Astrocyte (in vitro differentiated cells and primary cell): ENCODE data around the gene LEFTY2. TPM values are rescaled to one million over a fixed set of nuclear protein-coding genes. Genes with fewer than 3 reads are reported as not detected.
"Not testable (repeated sequence)": the region's sequence is repeated elsewhere in the genome, so short reads cannot be mapped to it uniquely, and the experiment has no call there.

Source experiments
- DNase-seq: peaks from one replicate; pipeline ENCODE4 v3.0.0-alpha.2; 2010; ENCODE audit warnings: low read depth
- FAIRE-seq: peaks from 2 replicates; lab custom pipeline; 2011; peaks lifted over from hg19 to GRCh38; lab: Jason Lieb, UNC
- H2AFZ ChIP-seq: 2 replicates; pipeline ENCODE4 v1.6.0; 2012; ENCODE audit warnings: low read depth, low read length, inconsistent platforms
- H3K27ac ChIP-seq: 2 replicates; pipeline ENCODE4 v1.5.1; 2011; ENCODE audit warnings: low read depth, low read length, inconsistent platforms
- H3K27me3 ChIP-seq: 2 replicates; pipeline ENCODE4 v1.6.0; 2011; ENCODE audit warnings: low read length, inconsistent platforms; ENCODE audit not compliant: insufficient read depth
- H3K36me3 ChIP-seq: 2 replicates; pipeline ENCODE4 v1.5.1; 2011; ENCODE audit warnings: low read length, inconsistent platforms; ENCODE audit not compliant: insufficient read depth
- H3K4me1 ChIP-seq: 2 replicates; pipeline ENCODE4 v1.5.1; 2011; ENCODE audit warnings: low read length, inconsistent platforms; ENCODE audit not compliant: insufficient read depth
- H3K4me2 ChIP-seq: 2 replicates; pipeline ENCODE4 v1.6.0; 2012; ENCODE audit warnings: low read length, inconsistent platforms
- H3K4me3 ChIP-seq: 2 replicates; pipeline ENCODE4 v1.5.1; 2011; ENCODE audit warnings: low read depth, mild to moderate bottlenecking, low read length, inconsistent platforms; ENCODE audit not compliant: insufficient read depth
- H3K79me2 ChIP-seq: 2 replicates; pipeline ENCODE4 v1.6.0; 2012; ENCODE audit warnings: mild to moderate bottlenecking, low read length, inconsistent platforms; ENCODE audit not compliant: insufficient read depth
- H3K9ac ChIP-seq: 2 replicates; pipeline ENCODE4 v1.6.0; 2012; ENCODE audit warnings: mild to moderate bottlenecking, low read length, inconsistent platforms
- H3K9me3 ChIP-seq: 2 replicates; pipeline ENCODE4 v1.5.1; 2012; ENCODE audit warnings: low read depth, mild to moderate bottlenecking, low read length, inconsistent platforms; ENCODE audit not compliant: insufficient read depth
- H4K20me1 ChIP-seq: 2 replicates; pipeline ENCODE4 v1.6.0; 2012; ENCODE audit warnings: low read length, inconsistent platforms; ENCODE audit not compliant: insufficient read depth
- H3K27ac Mint-ChIP-seq: one replicate; pipeline ENCODE4 v1.8.0; 2021; ENCODE audit warnings: mild to moderate bottlenecking, mixed read lengths; ENCODE audit not compliant: unreplicated experiment
- H3K27me3 Mint-ChIP-seq: one replicate; pipeline ENCODE4 v1.8.0; 2021; ENCODE audit warnings: low read depth, mixed read lengths; ENCODE audit not compliant: unreplicated experiment
- H3K36me3 Mint-ChIP-seq: one replicate; pipeline ENCODE4 v1.8.0; 2021; ENCODE audit warnings: low read depth, mixed read lengths; ENCODE audit not compliant: unreplicated experiment
- H3K4me1 Mint-ChIP-seq: one replicate; pipeline ENCODE4 v1.8.0; 2021; ENCODE audit warnings: low read depth, mixed read lengths; ENCODE audit not compliant: unreplicated experiment
- H3K4me3 Mint-ChIP-seq: one replicate; pipeline ENCODE4 v1.8.0; 2021; ENCODE audit warnings: mild to moderate bottlenecking, moderate library complexity, mixed read lengths; ENCODE audit not compliant: unreplicated experiment
- H3K9me3 Mint-ChIP-seq: one replicate; pipeline ENCODE4 v1.8.0; 2021; ENCODE audit warnings: mild to moderate bottlenecking, mixed read lengths; ENCODE audit not compliant: unreplicated experiment
- CTCF ChIP-seq: IDR thresholded peaks from 2 replicates; pipeline ENCODE4 v1.5.1; 2011; ENCODE audit warnings: low read depth, mild to moderate bottlenecking, inconsistent platforms, low read length, moderate library complexity; ENCODE audit not compliant: insufficient read depth
- EZH2 ChIP-seq: IDR thresholded peaks from 2 replicates; pipeline ENCODE4 v1.6.1; 2012; ENCODE audit warnings: mild to moderate bottlenecking, low read length, inconsistent platforms; ENCODE audit not compliant: insufficient read depth
- total RNA-seq: library from RNA; stranded (reverse); gene quantifications from 2 replicates; pipeline ENCODE4 v1.2.1, GENCODE V29; 2021

LEFTY2 gene
- total RNA-seq, 1 donor from 2014 or later = 7.0 TPM

- H3K36me3 ChIP-seq = no peaks in the 10 kb centered on the region
- H3K27me3 ChIP-seq = no peaks in the 10 kb centered on the region
- no peak for TF ChIP-seq EZH2
- TF ChIP-seq CTCF = no peak
- H3K4me1 Mint-ChIP-seq = peaks cover 4% of the 10 kb centered on the region
- H3K4me3 Mint-ChIP-seq = no peak overlapping the region
- H3K79me2 ChIP-seq = no peaks in the 10 kb centered on the region
- no peaks in the 10 kb centered on the region for H3K4me1 ChIP-seq
- H3K36me3 Mint-ChIP-seq = peaks cover 5% of the 10 kb centered on the region
- DNase-seq (no peak), FAIRE-seq (no peak)
- no peak overlapping the region for H3K4me3 ChIP-seq
- no peak overlapping the region for H3K27ac Mint-ChIP-seq
- H3K9me3 Mint-ChIP-seq = peaks cover 7% of the 10 kb centered on the region
- no peaks in the 10 kb centered on the region for H4K20me1 ChIP-seq
- H3K4me2 ChIP-seq = no peak overlapping the region
- no peaks in the 10 kb centered on the region for H3K9me3 ChIP-seq
- H3K27me3 Mint-ChIP-seq = peaks cover 1% of the 10 kb centered on the region
- H3K27ac ChIP-seq = no peak overlapping the region
- no peak overlapping the region for H2AFZ ChIP-seq
- H3K9ac ChIP-seq = no peak overlapping the region
These were observed 32.1 kb upstream of the LEFTY2 start for GRCh38 chr1:225973158-225973557.

- Histone ChIP-seq H3K4me1 (no peaks in the 10 kb centered on the region), H3K36me3 (no peaks in the 10 kb centered on the region), H3K9me3 (no peaks in the 10 kb centered on the region), H4K20me1 (no peaks in the 10 kb centered on the region), H3K27me3 (no peaks in the 10 kb centered on the region), H3K9ac (no peak overlapping the region), H3K79me2 (no peaks in the 10 kb centered on the region), H3K4me3 (no peak overlapping the region), H3K27ac (no peak overlapping the region), H3K4me2 (no peak overlapping the region), H2AFZ (no peak overlapping the region)
- peaks cover 7% of the 10 kb centered on the region for H3K9me3 Mint-ChIP-seq
- H3K27ac Mint-ChIP-seq = no peak overlapping the region
- no peak for DNase-seq
- peaks cover 5% of the 10 kb centered on the region for H3K36me3 Mint-ChIP-seq
- H3K4me1 Mint-ChIP-seq = peaks cover 4% of the 10 kb centered on the region
- H3K27me3 Mint-ChIP-seq = peaks cover 1% of the 10 kb centered on the region
- TF ChIP-seq EZH2 (no peak), CTCF (no peak)
- H3K4me3 Mint-ChIP-seq = no peak overlapping the region
- no peak for FAIRE-seq
These were observed 31.5 kb upstream of the LEFTY2 start for GRCh38 chr1:225972344-225973152.

- H4K20me1 ChIP-seq, H3K4me1 Mint-ChIP-seq, H3K4me3 Mint-ChIP-seq, H3K9me3 Mint-ChIP-seq, H3K4me2 ChIP-seq, H3K79me2 ChIP-seq, FAIRE-seq, H3K36me3 ChIP-seq, H3K27me3 Mint-ChIP-seq, H2AFZ ChIP-seq, H3K27me3 ChIP-seq, H3K27ac ChIP-seq, DNase-seq, H3K9me3 ChIP-seq, H3K4me1 ChIP-seq, H3K27ac Mint-ChIP-seq, H3K36me3 Mint-ChIP-seq, H3K4me3 ChIP-seq, H3K9ac ChIP-seq: not testable (repeated sequence)
These were observed 29.7 kb upstream of the LEFTY2 start for GRCh38 chr1:225970592-225971157.

- not testable (repeated sequence) for H3K27me3 ChIP-seq, H3K9me3 ChIP-seq, H3K36me3 Mint-ChIP-seq, H3K27ac Mint-ChIP-seq, H3K9ac ChIP-seq, H3K27ac ChIP-seq, H3K4me1 ChIP-seq, H4K20me1 ChIP-seq, H3K4me3 Mint-ChIP-seq, H2AFZ ChIP-seq, H3K9me3 Mint-ChIP-seq, H3K27me3 Mint-ChIP-seq, H3K4me1 Mint-ChIP-seq, H3K4me3 ChIP-seq, H3K4me2 ChIP-seq, DNase-seq, H3K36me3 ChIP-seq, H3K79me2 ChIP-seq, FAIRE-seq
These were observed 28.7 kb upstream of the LEFTY2 start for GRCh38 chr1:225969751-225970150.
